ENCODE data around the gene KCNJ1. TPM values are rescaled to one million over a fixed set of nuclear protein-coding genes. Genes with fewer than 3 reads are reported as not detected.
A peak's percentile ranks its signal among the peaks of the same experiment; 100 is the strongest.

The KCNJ1 gene
- total RNA-seq, 2 experiments from 2014 or later = 0.22 to 0.27 TPM

- ATAC-seq (ENCODE audit: poor library complexity) (peak; percentile 59), DNase-seq (peak in 2 of 14 experiments; percentile 6 to 39)
- POLR2A ChIA-PET = no interaction called here
- H3K9me3 ChIP-seq (ENCODE audit: control insufficient read depth in 1 of 2, insufficient read depth in 1 of 2, low read length in 2 of 2) = peaks cover 0 to 15% of the 10 kb centered on the region in 2 experiments
- peak within 1 kb of the TSS; percentile 80 for H3K4me3 Mint-ChIP-seq
- H3K9me3 Mint-ChIP-seq = no peaks in the 10 kb centered on the region
- H3K27ac Mint-ChIP-seq = no peak within 1 kb of the TSS
- peaks cover 4% of the 10 kb centered on the region for H3K4me1 Mint-ChIP-seq (ENCODE audit: low read depth)
- H3K36me3 ChIP-seq (ENCODE audit: insufficient read depth, low read length) = no peaks in the 10 kb centered on the region
- peaks cover 41 to 57% of the 10 kb centered on the region in 2 experiments for H3K27me3 ChIP-seq (ENCODE audit: control insufficient read depth in 1 of 2, insufficient read depth in 2 of 2, low read length in 2 of 2)
- no peak within 1 kb of the TSS for H3K27ac ChIP-seq (ENCODE audit: low read depth in 1 of 2, low read length in 2 of 2)
- peaks cover 18% of the 10 kb centered on the region for H3K4me1 ChIP-seq (ENCODE audit: insufficient read depth, low read length)
- peaks cover 73% of the 10 kb centered on the region for H3K27me3 Mint-ChIP-seq
- H3K4me3 ChIP-seq (ENCODE audit: low read length) = peak within 1 kb of the TSS; percentile 42
- CTCF ChIA-PET = no interaction called here
- no peak for TF ChIP-seq CTCF (IDR thresholded peaks at IDR 0.05)
- intact Hi-C loops (cut with DNase I, micrococcal nuclease) = no loop called here
- no peaks in the 10 kb centered on the region for H3K36me3 Mint-ChIP-seq (ENCODE audit: low read depth)
These were observed 23.7 kb upstream of the KCNJ1 start, which contains the start of gene KCNJ5 for GRCh38 chr11:128890543-128891368. Gene KCNJ5 (plus strand): TSS chr11:128891356. CDS start chr11:128911274, 19,918 bp downstream.

GRCh38 chr11:128890216-128890542, 23.1 kb upstream of the KCNJ1 start:
- H3K27ac Mint-ChIP-seq = no peak overlapping the region
- no peak for ATAC-seq (ENCODE audit: poor library complexity)

GRCh38 chr11:128889657-128890213, 22.6 kb upstream of the KCNJ1 start:
- Mint-ChIP-seq H3K4me3 (no peak overlapping the region), H3K27ac (no peak overlapping the region), H3K4me1 (ENCODE audit: low read depth) (peaks cover 6% of the 10 kb centered on the region), H3K36me3 (ENCODE audit: low read depth) (no peaks in the 10 kb centered on the region), H3K27me3 (peaks cover 80% of the 10 kb centered on the region), H3K9me3 (no peaks in the 10 kb centered on the region)
- ChIA-PET CTCF (no interaction called here), POLR2A (no interaction called here)
- no peak overlapping the region for H3K4me3 ChIP-seq (ENCODE audit: low read length)
- no peaks in the 10 kb centered on the region for H3K36me3 ChIP-seq (ENCODE audit: insufficient read depth, low read length)
- TF ChIP-seq CTCF (IDR thresholded peaks at IDR 0.05) = no peak
- DNase-seq (no peak), ATAC-seq (ENCODE audit: poor library complexity) (no peak)
- peaks cover 41 to 57% of the 10 kb centered on the region in 2 experiments for H3K27me3 ChIP-seq (ENCODE audit: control insufficient read depth in 1 of 2, insufficient read depth in 2 of 2, low read length in 2 of 2)
- no peak overlapping the region for H3K27ac ChIP-seq (ENCODE audit: low read depth in 1 of 2, low read length in 2 of 2)
- H3K9me3 ChIP-seq (ENCODE audit: control insufficient read depth in 1 of 2, insufficient read depth in 1 of 2, low read length in 2 of 2) = peaks cover 0 to 15% of the 10 kb centered on the region in 2 experiments
- intact Hi-C loops (cut with DNase I, micrococcal nuclease) = no loop called here
- H3K4me1 ChIP-seq (ENCODE audit: insufficient read depth, low read length) = peaks cover 18% of the 10 kb centered on the region

More at GRCh38 chr11:128890216-128890542, 23.1 kb upstream of the KCNJ1 start:
- DNase-seq = no peak
- Histone ChIP-seq H3K9me3 (ENCODE audit: control insufficient read depth in 1 of 2, insufficient read depth in 1 of 2, low read length in 2 of 2) (peaks cover 0 to 15% of the 10 kb centered on the region in 2 experiments), H3K4me3 (ENCODE audit: low read length) (peak overlapping the region; percentile 42), H3K27me3 (ENCODE audit: control insufficient read depth in 1 of 2, insufficient read depth in 2 of 2, low read length in 2 of 2) (peaks cover 41 to 57% of the 10 kb centered on the region in 2 experiments), H3K36me3 (ENCODE audit: insufficient read depth, low read length) (no peaks in the 10 kb centered on the region), H3K27ac (ENCODE audit: low read depth in 1 of 2, low read length in 2 of 2) (no peak overlapping the region), H3K4me1 (ENCODE audit: insufficient read depth, low read length) (peaks cover 18% of the 10 kb centered on the region)
- intact Hi-C loops (cut with DNase I, micrococcal nuclease) = no loop called here
- ChIA-PET POLR2A (no interaction called here), CTCF (no interaction called here)
- H3K4me3 Mint-ChIP-seq = peak overlapping the region; percentile 12
- H3K36me3 Mint-ChIP-seq (ENCODE audit: low read depth) = no peaks in the 10 kb centered on the region
- TF ChIP-seq CTCF (IDR thresholded peaks at IDR 0.05) = no peak
- H3K4me1 Mint-ChIP-seq (ENCODE audit: low read depth) = peaks cover 4% of the 10 kb centered on the region
- H3K9me3 Mint-ChIP-seq = no peaks in the 10 kb centered on the region
- peaks cover 77% of the 10 kb centered on the region for H3K27me3 Mint-ChIP-seq
